HG03045 (cell line): Measurements from ENCODE around the gene ATP8B3.
"Not testable (repeated sequence)": the region's sequence is repeated elsewhere in the genome, so short reads cannot be mapped to it uniquely, and the experiment has no call there.

Source experiments
- ATAC-seq: cut with Tn5 transposase; IDR thresholded peaks from one replicate; pipeline ENCODE4 v1.9.1; 2021; ENCODE audit warnings: mild to moderate bottlenecking, moderate library complexity; ENCODE audit not compliant: unreplicated experiment

ATP8B3 gene

DNA sequence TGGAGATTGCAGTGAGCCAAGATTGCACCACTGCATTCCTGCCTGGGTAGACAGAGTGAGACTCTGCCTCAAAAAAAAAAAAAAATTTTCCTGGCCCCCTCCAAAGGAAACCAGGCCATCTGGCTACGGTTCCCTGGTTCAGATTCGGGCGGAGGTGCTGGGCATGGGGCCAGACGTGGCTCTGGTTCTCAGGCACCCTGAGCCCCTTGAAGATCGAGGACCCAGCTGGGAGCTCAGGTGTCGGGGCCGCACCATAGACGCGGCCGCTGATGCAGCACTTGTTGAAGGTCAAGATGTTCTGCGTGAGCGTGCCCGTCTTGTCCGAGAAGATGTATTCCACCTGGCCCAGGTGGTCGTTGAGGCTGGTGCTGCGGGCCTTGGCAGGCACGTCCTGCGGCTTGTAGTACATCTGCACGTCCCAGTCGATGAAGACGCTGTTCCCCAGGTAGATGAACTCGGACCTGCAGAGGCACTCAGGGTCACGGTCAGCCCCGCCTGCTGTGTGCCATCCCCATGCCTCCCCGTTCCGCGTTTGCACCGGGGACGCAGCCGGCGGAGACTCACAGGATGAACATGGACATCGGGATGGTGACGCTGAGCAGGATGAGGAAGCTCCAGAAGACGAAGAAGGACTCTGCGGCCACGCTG, 12.3 kb downstream of the ATP8B3 start:
- ATAC-seq: no peak

DNA sequence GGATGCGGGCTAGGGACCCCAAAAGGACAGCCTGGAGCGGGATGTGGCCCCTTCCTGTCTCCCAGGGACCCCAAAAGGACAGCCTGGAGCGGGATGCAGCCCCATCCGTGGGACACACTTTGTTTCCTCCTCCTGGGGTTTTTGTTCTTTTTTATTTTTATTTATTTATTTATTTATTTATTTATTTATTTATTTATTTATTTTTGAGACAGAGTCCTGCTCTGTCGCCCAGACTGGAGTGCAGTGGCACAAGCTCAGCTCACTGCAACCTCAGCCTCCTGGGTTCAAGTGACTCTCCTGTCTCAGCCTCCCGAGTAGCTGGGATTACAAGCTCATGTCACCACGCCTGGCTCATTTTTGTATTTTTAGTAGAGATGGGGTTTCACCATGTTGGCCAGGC, 14.8 kb downstream of the ATP8B3 start:
- ATAC-seq: not testable (repeated sequence)

DNA sequence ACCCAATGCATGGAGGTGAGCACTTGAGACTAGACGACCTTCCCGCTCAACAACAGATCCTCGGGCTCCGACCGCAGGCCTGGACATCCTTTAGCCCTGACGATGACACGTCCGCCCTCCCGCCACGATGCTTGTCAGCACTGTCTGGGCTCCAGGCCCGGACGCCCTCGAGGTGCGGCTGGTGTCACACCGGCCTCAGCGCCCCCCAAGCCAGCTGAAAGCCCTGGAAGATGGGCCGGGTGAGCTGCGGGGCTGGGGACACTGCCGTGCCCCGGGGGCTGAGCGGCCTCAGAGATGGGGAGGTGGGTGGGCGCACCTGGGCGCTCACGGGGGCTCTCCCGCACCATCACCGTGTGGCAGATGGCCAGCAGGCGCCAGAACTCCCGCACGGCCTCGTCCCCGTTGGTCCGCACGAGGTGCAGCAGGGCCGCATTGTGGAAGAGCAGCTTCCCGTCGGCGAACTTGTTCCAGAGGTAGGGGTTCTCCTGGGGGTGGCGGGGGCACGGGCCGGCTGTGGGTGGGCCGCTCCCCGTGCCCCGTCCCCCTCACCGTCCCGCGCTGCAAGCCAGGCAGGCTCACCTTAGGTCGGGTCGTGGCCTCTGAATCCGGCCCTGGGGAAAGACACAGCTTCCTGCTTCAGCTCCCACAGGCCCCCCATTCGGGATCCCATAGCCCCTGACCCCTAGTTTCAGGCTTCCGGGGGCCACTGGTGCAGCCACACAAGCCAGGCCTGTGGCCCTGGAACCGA, 15.5 kb downstream of the ATP8B3 start:
- no peak for ATAC-seq

DNA sequence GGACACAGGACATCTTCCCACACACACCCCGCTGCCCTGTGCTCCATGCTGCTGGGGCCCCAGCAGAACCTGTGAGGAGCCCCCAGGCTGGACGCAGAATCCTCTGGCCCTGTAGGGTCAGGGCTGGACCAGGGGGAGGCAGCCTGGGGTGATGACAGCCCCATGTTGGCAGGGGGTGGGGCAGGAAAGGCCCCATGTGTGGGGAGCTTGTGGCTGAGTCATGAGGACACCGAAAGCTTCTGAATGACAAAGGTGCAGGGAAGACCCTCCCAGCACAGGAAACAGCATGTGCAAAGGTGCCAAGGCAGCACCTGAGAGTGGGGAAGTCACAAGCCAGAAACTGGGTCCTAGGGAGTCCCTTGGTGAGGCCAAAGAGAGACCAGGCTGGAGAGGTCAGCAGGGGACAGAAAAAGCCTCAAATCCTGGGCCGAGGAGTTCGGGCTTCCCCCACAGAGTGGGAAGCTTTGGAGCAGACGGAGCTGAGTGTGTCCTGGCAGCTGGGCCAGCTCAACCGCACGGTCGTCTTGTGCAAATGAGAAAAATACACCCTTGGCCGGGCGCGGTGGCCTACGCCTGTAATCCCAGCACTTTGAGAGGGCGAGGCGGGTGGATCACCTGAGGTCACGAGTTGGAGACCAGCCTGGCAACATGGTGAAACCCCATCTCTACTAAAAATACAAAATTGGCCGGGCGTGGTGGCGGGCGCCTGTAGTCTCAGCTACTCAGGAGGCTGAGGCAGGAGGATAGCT, 17.5 kb downstream of the ATP8B3 start:
- no peak for ATAC-seq

DNA sequence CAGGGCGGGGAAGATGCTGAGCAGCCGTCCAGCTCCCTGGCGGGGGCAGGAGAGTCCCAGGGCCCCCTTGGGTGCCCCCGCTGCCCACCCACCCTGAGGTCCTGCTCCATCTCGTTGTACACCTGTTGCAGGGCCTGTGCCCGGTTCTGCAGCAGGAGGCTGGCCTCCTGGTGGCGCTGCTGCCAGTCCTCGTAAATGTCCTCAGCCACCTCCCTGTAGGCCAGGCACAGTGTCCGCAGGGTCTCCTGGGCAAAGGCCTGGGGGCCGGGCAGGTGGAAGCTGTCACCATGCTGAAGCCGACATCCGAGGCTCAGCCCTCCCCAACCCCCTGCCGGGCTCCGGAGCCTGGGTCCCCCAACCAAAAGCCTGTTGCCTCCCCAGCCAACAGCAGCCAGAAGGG, 20.2 kb downstream of the ATP8B3 start:
- ATAC-seq: no peak

DNA sequence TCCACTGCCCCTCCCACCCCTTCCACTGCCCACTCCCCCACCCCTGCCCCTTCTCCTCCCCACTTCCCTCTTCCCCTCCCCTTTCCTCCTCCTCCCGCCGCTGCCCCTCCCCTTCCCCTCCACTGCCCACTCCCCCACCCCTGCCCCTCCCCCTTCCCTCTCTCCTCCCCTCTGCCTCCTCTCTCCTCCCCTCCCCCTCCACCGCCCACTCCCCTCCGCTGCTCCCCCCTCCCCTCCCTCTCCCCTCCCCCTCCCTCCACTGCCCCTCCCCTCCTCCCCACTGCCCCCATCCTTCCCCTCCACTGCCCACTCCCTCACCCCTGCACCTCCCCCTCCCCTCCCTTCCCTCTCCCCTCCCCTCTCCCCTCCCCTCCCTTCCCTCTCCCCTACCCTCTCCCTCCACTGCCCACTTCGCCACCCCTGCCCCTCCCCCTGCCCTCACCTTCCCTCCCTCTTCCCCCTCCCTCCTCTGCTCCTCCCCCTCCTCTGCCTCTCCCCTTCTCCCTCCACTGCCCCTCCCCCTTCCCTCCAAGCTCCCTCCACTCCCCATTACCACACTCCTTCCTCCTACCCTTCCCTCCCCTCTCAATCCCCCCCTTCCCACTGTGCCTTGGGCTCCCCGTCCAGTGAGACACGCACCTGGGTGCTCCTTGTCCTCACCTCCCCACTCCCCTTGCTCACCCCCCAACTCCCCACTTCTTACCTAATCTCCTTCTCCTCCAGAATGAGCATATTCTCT, 21.9 kb downstream of the ATP8B3 start:
- ATAC-seq: no peak

DNA sequence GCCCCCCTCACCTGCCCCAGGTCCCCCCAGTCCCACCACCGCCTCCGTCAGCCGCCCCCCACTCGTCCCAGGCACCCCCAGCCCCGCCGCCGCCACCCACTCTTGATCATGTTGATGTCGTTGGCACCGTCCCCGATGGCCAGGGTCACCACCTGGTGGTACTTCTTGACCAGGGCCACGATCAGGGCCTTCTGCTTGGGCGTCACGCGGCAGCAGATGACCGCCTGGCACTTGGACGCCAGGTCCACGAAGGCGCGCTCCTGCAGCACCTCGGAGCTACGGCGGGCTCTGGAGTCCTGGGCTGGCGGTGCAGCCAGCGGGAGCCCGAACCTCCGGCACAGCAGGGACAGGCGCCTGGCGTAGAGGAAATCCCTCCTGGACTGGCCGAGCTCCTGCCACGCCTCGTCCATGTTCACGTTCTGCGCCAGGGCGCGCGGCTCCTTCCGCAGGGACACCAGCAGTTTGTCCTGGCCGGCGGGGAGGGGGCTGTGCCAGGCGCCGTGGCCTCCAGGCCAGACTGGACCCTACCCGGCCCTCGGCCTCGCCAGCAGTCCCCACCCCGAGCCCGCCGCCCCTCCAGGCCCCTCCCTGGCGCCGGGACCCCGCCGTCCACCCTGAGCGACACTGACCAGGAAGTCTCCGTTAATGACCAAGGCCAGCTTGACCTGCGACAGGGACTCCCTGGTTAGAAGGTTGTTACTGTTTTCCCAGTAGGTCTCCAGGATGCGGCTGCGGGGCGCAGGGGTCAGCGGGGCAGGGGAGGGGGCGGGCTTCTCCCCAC, 22.6 kb downstream of the ATP8B3 start:
- no peak for ATAC-seq

DNA sequence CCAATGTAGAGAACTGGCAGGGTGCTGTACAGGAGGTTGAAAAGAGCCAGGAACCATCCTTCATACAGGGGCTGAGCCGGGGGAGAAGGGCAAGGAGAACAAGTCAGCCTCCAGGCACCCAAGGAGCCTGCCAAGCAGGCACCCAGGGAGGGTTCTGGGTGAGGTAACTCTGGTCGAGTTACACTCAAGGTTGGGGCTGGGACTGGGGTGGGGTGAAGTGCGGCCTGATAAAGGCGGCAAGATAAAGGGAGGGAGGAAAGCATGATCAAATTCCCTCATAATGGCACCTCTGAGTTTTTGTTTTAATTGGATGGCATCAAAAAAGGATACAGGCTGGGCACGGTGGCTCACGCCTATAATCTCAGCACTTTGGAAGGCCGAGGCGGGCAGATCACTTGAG, 25.0 kb downstream of the ATP8B3 start:
- no peak for ATAC-seq

DNA sequence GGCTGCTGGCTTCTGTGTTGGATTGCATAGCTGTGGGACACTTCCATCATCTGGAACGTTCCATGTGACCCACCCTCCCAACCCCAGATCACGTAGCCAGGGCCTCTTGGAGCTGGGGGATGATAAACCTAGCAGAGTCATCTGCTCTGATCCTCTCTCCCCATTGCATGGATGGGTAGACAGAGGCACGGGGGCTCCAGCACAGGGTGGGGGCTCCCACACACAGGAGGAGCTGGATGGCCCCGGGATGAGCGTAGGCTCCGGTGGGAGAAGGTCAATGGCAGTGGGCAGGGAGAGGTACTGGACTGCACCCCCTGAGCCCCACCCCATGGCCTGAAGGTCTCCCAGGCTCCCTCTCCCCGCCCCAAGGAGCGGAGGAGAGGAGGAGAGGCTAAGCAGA, 25.4 kb downstream of the ATP8B3 start:
- no peak for ATAC-seq

DNA sequence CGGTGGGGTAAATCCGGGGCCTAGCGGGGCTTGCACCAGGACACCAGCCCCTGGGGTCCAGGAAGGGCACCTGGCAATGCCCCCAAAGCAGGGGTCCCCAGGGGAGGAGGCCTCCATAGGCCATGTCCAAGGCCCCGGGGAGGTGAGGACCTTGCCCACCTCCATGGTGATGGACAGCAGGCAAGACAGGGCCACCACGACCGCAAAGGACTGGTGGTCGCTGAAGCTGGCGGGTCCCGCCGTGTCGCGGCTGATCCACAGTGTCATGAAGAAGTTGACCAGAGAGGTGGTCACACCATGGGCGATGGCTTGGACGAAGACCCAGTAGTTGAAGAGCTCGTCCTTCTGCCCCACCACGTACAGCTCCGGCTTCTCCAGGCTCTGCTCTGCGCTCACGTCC, 26.8 kb downstream of the ATP8B3 start:
- ATAC-seq: no peak

DNA sequence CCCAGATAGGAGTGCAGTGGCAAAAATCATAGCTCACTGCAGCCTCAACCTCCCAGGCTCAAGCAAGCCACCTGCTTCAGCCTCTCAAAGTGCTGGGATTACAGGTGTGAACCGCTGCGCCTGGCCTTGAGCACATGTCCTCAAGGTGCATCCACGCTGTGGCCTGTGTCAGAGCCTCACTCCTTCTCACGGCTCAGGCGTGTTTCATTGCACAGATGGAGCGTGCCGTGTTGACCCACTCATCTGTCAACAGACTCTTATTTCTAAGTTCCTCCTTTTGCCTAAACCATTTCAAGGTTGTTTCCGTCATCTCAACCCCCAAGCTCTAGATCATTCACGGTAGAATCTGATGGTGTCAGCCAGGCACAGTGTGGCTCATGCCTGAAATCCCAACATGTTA, 28.2 kb downstream of the ATP8B3 start:
- no peak for ATAC-seq

DNA sequence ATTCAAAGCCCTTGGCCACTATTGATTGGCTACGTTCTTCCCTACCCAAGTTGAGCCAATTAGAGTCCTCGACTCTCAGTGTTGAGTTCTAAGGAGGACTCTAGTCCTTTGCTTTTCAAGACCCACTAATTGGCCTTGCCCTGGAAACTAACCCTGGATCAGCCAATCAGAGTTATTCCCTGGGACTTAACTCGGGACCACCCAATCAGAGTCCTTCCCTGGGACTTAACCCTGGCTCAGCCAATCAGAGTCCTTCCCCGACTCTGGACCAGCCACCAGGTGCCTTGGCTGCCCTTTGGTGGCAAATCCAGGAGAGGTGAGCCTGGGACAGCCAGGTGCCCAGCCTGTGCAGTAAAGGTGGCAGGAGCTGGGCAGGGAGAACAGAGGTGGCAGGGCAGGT, 28.7 kb downstream of the ATP8B3 start:
- no peak for ATAC-seq

DNA sequence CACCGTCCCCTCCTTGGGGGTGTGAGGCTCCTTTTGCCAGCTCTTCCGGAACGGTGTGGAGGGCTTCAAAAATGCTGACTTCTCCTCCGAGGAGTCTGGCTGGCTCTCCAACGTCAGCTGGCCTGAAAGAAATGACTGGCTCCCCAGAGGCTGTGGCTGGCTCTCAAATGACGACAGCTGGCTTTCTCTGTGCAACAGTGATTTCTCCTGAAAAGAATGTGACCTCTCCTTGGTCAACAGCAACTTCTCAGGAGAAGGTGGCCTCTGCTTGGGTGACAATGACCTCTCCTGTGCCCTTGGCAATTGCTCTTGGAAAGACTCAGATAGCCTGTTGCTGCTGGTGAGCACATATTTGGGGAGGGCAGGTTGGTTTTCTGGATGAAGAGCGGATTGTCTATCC, 29.6 kb downstream of the ATP8B3 start:
- no peak for ATAC-seq

DNA sequence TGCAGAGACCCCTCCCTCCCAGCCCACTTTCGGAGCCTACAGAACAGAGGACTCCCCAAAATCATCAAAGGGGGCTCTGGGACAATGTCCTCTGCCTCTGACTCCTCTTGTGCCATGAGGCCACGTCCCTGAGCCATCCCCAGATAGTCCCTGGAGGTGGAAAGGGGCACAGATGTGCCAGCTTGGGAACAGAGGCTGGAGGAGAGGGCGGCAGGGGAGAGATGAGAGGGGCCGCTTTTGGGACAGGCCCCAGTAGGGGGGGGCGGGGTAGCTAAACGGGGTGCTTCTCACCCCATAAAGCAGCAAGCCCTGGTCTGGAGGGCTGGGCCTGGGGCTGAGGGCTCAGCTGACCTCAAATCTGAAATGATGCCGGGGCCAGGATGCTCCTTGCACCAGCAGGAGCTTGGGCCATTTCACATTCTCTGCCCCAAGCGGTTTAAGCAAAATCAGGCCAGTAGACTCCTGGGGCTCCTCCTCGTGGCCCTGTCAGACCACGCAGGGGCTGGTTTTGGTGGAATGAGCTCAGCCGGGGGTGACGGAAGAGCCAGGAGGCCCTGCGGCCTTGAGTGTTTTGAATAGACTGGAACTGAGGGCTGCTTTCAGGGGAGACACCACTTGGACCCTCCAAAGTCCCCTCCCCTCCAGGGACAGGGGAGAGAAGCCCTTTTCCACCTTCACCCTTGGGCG, 31.7 kb downstream of the ATP8B3 start:
- ATAC-seq: no peak

DNA sequence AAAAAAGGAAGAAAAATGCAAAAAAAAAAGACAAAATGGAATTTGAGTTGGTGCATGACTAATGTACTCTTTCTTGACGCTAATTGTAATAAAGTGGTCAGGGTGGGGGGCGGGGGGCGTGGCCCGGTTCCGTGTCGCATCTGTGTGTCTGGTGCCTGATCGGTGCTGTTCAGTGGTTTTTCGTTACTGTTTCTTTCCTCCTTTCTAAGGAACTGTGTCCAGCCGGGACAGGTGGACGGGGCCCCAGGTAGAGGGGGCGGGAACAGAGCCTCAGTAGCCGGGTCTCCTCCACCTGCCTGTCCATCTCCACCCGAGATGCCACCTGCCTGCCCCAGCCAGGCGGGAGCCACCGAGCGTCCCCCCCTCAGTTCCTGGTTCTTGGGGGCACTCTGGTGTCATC, 32.5 kb downstream of the ATP8B3 start:
- no peak for ATAC-seq

DNA sequence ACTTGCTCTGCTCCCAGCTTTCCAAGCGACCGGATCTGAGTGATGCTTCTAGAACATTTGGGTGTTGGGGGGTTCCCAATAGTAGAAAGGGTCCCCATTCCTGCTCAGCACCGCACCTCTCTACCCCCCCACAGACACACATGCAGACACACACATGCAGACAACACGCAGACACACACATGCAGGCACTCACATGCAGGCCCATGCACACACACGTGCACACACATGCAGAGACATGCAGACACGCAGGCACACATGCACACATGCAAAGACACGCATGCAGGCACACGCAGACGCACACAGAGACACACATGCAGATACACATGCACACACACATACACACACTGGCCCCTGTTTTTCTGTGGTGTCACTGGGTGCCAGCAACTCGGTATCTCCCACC, 34.9 kb downstream of the ATP8B3 start:
- ATAC-seq: no peak

DNA sequence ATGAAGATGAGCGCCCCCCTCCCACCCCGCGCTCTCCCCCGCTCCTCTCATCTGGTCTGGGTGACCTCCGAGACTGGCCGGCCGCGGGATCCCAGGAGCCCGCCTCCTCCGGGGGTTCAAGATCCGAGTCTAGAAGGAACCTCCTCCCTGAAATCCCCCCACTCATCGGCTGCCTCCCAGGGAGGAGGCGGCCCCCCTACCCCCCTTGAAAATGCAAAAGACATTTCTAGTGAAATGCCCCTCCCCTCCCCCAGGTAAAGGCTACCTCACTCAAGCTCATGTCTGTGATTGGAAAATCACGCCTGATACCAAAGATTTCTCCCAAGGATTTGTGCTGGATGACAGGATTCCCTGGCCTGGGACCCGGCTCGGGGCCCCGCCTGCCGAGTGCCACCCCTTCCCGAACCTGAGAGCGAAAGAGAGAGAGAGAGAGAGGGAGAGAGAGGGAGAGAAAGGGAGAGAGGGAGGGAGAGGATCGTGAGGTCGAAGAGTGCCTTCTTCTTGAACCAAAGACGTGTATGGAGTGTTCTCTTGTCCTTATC, 35.4 kb downstream of the ATP8B3 start:
- ATAC-seq: no peak

DNA sequence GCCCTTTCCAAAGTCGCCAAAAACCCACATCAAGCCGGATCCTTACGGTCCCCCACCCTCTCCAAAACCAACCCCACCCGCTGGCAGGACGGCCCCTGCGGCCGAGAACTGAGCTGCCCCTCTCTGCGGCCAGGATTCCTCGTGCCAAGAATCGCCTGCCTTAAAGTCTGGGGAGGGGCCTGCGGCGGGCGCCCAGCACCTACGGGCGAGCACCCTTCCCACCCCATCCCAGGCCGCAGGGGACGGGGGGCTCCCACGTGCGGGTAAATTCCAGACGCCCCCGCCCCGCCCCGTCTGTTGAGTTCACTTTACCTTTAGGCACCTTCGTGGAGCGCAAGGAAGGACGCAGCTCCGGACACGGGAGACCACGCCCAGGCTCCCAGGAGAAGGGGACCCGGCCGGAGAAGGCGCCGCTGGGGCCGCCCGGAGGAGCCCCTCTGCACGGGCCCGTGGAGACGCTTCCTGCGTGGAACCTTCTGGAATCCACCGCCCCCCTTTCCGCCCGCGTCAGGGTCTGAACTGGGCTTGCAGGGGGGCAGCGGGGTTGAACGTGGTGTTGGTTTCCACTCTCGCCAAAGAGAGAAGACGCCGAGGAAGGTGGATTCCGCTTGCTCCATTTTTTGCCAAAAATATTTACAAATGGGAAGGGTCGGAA, 36.0 kb downstream of the ATP8B3 start:
- no peak for ATAC-seq
